Measurements from ENCODE around the gene YIF1A.
A peak's percentile ranks its signal among the peaks of the same experiment; 100 is the strongest.

YIF1A gene

GRCh38 chr11:66326261-66327111 is 37.5 kb upstream of the YIF1A start:
- Histone ChIP-seq H3K4me2 (ENCODE audit: low read length) (no peak overlapping the region), H4K20me1 (ENCODE audit: insufficient read depth, low read length) (no peaks in the 10 kb centered on the region), H3K9ac (ENCODE audit: low read length) (no peak overlapping the region), H3K79me2 (ENCODE audit: low read length) (no peaks in the 10 kb centered on the region), H2AFZ (ENCODE audit: low read depth, low read length) (0 out of 2 replicates have a peak overlapping the region, but pooled peaks have one; percentile 8), H3K27ac (ENCODE audit: low read length) (no peak overlapping the region), H3K4me1 (ENCODE audit: low read length) (peaks cover 21% of the 10 kb centered on the region), H3K9me3 (ENCODE audit: insufficient read depth, low read length) (no peaks in the 10 kb centered on the region), H3K27me3 (ENCODE audit: low read depth, low read length) (no peaks in the 10 kb centered on the region), H3K36me3 (replicated peaks; ENCODE audit: low read depth, low read length) (no peaks in the 10 kb centered on the region), H3K4me3 (ENCODE audit: low read length) (no peak overlapping the region)
- TF ChIP-seq, protein P1, sequence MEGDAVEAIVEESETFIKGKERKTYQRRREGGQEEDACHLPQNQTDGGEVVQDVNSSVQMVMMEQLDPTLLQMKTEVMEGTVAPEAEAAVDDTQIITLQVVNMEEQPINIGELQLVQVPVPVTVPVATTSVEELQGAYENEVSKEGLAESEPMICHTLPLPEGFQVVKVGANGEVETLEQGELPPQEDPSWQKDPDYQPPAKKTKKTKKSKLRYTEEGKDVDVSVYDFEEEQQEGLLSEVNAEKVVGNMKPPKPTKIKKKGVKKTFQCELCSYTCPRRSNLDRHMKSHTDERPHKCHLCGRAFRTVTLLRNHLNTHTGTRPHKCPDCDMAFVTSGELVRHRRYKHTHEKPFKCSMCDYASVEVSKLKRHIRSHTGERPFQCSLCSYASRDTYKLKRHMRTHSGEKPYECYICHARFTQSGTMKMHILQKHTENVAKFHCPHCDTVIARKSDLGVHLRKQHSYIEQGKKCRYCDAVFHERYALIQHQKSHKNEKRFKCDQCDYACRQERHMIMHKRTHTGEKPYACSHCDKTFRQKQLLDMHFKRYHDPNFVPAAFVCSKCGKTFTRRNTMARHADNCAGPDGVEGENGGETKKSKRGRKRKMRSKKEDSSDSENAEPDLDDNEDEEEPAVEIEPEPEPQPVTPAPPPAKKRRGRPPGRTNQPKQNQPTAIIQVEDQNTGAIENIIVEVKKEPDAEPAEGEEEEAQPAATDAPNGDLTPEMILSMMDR (IDR thresholded peaks at IDR 0.05; ENCODE audit: low read depth, low read length) = no peak
- no peak for TF ChIP-seq EZH2phosphoT487 (IDR thresholded peaks at IDR 0.05; ENCODE audit: low read depth)

DNA sequence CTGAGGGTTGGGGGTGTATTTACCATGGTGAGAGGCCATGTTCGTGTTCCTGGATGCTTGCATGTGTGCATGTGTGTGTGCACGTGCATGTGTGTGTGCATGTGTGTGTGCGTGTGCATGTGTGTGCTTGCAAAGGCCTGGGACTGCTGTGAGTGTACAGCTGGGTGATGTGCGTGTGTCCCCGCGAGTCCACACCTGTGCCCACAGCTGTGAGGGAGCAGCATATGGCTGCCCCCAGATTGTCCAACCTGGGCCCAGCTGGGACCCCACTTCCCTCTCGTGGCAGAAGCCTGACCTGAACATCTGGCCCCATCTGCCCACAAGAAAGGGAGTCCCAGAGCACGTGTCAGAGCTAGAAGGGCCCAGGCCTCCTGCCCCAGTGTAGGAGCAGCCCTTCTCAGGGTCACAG is 36.3 kb upstream of the YIF1A start:
- no peaks in the 10 kb centered on the region for H3K79me2 ChIP-seq (ENCODE audit: low read length)
- no peak overlapping the region for H3K9ac ChIP-seq (ENCODE audit: low read length)
- no peaks in the 10 kb centered on the region for H3K27me3 ChIP-seq (ENCODE audit: low read depth, low read length)
- H4K20me1 ChIP-seq (ENCODE audit: insufficient read depth, low read length) = no peaks in the 10 kb centered on the region
- no peak overlapping the region for H3K27ac ChIP-seq (ENCODE audit: low read length)
- no peak overlapping the region for H3K4me3 ChIP-seq (ENCODE audit: low read length)
- no peaks in the 10 kb centered on the region for H3K36me3 ChIP-seq (replicated peaks; ENCODE audit: low read depth, low read length)
- TF ChIP-seq, protein P1 (IDR thresholded peaks at IDR 0.05; ENCODE audit: low read depth, low read length) = no peak
- no peak for TF ChIP-seq EZH2phosphoT487 (IDR thresholded peaks at IDR 0.05; ENCODE audit: low read depth)
- H3K4me2 ChIP-seq (ENCODE audit: low read length) = no peak overlapping the region
- H3K9me3 ChIP-seq (ENCODE audit: insufficient read depth, low read length) = no peaks in the 10 kb centered on the region
- peaks cover 21% of the 10 kb centered on the region for H3K4me1 ChIP-seq (ENCODE audit: low read length)
- H2AFZ ChIP-seq (ENCODE audit: low read depth, low read length) = no peak overlapping the region

- TF ChIP-seq, protein P1 (IDR thresholded peaks at IDR 0.05; ENCODE audit: low read depth, low read length) = no peak
- no peak for TF ChIP-seq EZH2phosphoT487 (IDR thresholded peaks at IDR 0.05; ENCODE audit: low read depth)
- no peaks in the 10 kb centered on the region for H4K20me1 ChIP-seq (ENCODE audit: insufficient read depth, low read length)
- H2AFZ ChIP-seq (ENCODE audit: low read depth, low read length) = no peak overlapping the region
- no peaks in the 10 kb centered on the region for H3K36me3 ChIP-seq (replicated peaks; ENCODE audit: low read depth, low read length)
- H3K4me2 ChIP-seq (ENCODE audit: low read length) = no peak overlapping the region
- H3K9ac ChIP-seq (ENCODE audit: low read length) = no peak overlapping the region
- no peaks in the 10 kb centered on the region for H3K79me2 ChIP-seq (ENCODE audit: low read length)
- H3K27me3 ChIP-seq (ENCODE audit: low read depth, low read length) = no peaks in the 10 kb centered on the region
- peaks cover 21% of the 10 kb centered on the region for H3K4me1 ChIP-seq (ENCODE audit: low read length)
- no peaks in the 10 kb centered on the region for H3K9me3 ChIP-seq (ENCODE audit: insufficient read depth, low read length)
- no peak overlapping the region; the same call in 1 of the 2 replicates for H3K27ac ChIP-seq (ENCODE audit: low read length)
- H3K4me3 ChIP-seq (ENCODE audit: low read length) = no peak overlapping the region
Observed at GRCh38 chr11:66324664-66325063, 35.7 kb upstream of the YIF1A start.

GRCh38 chr11:66323684-66324083 is 34.7 kb upstream of the YIF1A start:
- TF ChIP-seq EZH2phosphoT487 (IDR thresholded peaks at IDR 0.05; ENCODE audit: low read depth) = no peak
- TF ChIP-seq, protein P1 (IDR thresholded peaks at IDR 0.05; ENCODE audit: low read depth, low read length) = no peak
- Histone ChIP-seq H3K79me2 (ENCODE audit: low read length) (no peaks in the 10 kb centered on the region), H3K27ac (ENCODE audit: low read length) (no peak overlapping the region), H4K20me1 (ENCODE audit: insufficient read depth, low read length) (no peaks in the 10 kb centered on the region), H3K36me3 (replicated peaks; ENCODE audit: low read depth, low read length) (no peaks in the 10 kb centered on the region), H3K9me3 (ENCODE audit: insufficient read depth, low read length) (no peaks in the 10 kb centered on the region), H3K9ac (ENCODE audit: low read length) (no peak overlapping the region), H3K4me1 (ENCODE audit: low read length) (peaks cover 23% of the 10 kb centered on the region), H3K4me2 (ENCODE audit: low read length) (no peak overlapping the region), H3K4me3 (ENCODE audit: low read length) (no peak overlapping the region), H3K27me3 (ENCODE audit: low read depth, low read length) (no peaks in the 10 kb centered on the region), H2AFZ (ENCODE audit: low read depth, low read length) (no peak overlapping the region)

Data from OCI-LY3 (cell line).